Left renal cortex interstitium (tissue), 4 donors: ENCODE results near the gene PLCD3. TPM values are rescaled to one million over a fixed set of nuclear protein-coding genes. Genes with fewer than 3 reads are reported as not detected.

Experiments
- DNase-seq, 4 donors: peaks; one replicate each; pipeline ENCODE4 v3.0.0-alpha.2; 2013; ENCODE audit warnings: low read depth in 4 of 4, low spot score in 2 of 4, missing footprints in 1 of 4
- polyA plus RNA-seq, 4 donors: library from polyadenylated mRNA; unstranded; fragments of 120-200 nt; gene quantifications; one replicate each; pipeline ENCODE4 v1.2.1, GENCODE V29; 2013; ENCODE audit not compliant: insufficient read length in 4 of 4

Gene PLCD3
- polyA plus RNA-seq, 4 donors, result 21.1 to 38.0 (median 30.0) TPM

DNA sequence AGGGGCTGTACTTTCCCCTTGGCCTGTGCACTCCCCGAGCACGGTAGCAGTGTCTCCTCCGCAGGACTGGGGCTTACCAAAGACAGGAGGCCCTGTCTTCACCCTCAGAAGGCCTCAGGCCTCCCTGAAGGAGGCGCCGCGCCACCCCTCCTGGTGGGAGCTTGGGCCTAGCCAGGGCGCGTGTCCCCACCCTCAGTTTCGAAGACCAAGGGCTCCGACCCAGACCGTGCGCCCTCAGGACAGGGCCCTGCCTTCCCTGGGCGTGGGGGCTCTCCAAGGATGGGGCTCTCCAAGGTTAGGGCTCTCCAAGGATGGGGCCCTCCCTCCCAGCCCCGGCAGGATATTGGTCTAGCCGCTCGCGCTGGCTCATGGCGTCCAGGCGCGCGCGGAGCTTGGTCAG lies 11.8 kb downstream of the PLCD3 start:
- no peak for DNase-seq

DNA sequence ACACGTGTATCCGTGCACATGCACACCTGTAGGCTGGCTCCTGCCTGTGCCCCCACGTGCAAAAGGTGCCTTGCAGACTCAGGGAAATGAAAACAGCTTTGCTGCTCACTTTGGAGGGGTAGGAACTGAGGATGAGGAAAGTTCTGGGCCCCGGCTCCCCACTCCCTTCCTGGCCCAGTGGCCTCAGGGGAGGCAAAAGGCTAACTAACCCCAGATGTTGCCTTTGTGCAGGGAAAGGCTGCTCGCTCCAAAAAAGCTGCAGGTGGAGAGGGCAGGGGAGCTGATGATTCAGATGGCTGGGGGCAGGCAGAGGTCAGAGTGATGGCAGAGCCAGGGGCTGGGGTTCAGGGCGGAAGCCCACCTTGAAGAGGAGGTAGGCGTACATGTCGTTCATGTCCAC lies 12.4 kb downstream of the PLCD3 start:
- DNase-seq, result no peak

DNA sequence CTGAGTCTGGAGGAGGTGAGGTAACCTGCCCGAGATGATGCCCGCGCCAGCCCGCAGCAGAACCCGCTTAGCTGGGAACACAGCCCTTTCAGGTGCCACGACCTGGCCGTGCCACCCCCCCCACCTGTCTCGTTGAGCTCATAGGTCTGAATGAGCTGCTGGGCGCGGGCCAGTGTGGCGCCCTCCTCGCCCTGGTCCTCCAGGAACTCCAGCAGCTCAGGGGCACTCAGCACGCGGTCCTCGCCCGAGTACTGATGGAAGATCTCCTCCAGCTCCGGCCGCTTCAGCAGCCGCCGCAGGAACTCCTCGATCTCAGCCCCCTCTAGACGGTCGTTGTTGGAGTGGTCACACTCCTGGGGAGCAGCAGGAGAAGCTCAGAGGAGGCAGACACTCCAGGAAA lies 13.6 kb downstream of the PLCD3 start:
- no peak for DNase-seq

DNA sequence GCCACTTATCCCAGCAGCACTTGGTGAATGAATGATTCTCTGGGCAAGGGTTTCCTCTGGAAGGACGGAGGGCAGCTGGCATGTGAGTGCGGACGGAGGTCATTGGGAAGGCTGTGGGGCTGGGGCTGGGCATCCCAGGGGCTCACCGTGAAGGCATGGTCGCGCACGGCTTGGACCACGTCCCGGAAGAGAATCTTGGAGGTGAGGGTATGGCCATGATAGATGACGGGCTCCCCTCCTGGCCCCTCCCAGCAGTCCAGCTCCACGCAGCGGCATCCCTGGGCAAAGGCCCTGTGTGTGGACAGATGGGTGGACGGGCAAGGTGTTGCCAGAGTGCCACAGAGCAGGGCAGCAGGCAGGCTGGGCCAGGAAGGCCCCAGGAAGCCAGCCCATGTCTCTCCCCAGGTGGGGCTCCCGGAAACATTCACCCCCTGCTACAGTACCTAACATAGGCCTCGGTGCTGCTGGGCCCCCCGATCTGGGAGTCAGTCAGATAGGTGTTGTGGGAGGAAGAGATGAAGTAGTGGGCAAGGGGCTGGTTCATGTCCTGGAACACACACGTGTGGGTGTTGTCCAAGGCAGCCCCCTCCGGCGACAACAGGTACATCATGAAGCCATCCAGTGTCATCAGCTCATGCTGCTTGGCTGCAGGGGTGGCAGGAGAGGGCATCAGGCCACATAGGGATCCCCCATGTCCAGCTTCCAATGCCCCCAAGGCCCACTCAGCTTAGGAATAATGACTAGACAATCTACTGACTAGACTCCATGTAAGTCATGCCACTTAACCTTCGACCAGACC lies 14.3 kb downstream of the PLCD3 start:
- DNase-seq, result no peak

DNA sequence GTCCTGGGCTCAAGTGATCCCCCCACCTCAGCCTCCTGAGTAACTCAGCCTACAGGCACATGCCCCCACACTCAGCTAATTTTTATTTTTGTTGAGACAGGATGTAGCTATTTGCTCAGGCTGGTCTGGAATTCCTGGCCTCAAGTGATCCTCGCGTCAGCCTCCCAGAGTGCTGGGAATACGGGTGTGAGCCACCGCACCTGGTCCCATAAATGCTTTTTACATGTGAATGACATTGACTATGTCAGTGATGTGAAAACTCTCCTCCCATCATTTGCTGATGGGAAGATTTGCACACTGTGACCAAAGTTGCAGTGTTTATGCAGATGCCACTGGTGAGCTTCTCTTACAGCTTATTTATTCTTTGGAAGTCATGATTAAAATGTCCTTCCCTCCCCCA lies 15.0 kb downstream of the PLCD3 start:
- no peak for DNase-seq

DNA sequence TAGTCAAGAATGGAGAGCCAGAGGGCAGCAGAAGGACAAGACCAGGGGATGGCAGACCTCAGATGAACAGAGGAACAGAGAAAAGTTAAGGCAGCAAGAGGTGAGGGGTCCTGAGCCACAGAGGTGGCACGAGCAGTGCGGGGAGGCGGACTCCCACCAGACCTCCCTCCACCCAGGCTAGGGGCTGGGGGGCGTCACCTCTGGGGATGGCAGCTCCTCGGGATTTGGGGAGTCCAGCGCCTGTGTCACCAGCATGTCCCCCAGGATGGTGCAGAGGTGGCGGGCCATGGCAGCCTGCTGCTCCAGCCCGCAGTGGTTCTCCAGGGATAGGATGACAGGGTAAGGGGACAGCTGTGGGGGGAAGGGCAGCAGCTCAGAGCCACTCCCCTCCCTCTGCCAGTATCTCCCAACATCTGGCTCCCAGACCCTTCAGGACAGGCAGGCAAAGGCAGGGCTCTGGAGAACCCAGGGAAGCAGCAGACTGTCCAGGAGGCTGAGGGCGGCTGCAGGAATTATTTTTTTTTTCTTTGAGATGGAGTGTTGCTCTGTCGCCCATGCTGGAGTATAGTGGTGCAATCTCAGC lies 15.8 kb downstream of the PLCD3 start:
- no peak for DNase-seq

DNA sequence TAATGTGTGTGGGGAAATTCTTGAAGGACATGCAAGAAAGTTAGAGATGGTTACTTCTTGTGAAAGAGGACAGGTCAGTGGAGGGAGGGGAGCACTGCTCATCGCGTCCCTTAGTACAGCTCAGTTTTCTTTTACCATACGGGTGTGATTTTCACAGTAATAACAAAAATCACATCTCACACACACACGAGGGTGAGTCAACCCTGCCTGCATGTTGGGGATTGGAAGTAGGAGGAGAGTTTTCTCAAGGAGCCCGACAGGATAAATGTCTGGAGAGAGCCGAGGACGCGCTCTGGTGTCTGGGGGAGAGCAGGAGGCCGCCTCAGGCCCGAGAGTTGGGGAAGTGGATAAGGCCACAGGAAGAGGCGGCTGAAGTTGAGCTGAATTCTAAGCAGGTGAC lies 16.4 kb downstream of the PLCD3 start:
- DNase-seq, result no peak

DNA sequence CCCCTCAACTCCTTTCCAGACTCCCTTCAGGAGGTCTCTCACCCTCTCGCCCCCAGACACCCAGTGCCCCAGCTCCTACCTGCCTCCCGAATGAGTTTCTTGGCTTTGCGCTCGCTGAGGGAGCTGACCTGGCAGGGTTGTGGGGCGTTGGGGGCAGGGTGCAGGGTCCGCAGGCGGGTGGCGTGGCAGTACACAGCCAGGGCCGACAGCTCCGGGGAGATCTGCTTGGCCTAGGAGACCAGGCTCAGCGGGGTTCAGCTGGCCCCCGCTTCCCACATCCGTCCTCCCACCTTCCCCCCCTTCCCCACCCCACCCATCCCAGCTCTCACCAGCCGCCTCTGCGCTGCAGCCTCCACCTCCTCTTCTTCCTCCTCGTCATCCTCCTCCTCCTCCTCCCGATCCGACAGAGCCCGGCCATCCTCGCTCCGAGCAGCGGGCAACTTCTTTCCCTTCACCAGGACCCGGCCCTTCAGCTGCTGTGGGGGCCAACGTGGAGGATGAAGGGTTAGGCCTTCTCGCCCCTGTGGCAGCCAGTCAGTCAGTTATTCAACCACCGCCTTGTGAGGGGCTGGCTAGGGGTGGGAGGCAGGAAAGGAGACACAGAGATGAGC lies 17.2 kb downstream of the PLCD3 start:
- DNase-seq, result no peak

DNA sequence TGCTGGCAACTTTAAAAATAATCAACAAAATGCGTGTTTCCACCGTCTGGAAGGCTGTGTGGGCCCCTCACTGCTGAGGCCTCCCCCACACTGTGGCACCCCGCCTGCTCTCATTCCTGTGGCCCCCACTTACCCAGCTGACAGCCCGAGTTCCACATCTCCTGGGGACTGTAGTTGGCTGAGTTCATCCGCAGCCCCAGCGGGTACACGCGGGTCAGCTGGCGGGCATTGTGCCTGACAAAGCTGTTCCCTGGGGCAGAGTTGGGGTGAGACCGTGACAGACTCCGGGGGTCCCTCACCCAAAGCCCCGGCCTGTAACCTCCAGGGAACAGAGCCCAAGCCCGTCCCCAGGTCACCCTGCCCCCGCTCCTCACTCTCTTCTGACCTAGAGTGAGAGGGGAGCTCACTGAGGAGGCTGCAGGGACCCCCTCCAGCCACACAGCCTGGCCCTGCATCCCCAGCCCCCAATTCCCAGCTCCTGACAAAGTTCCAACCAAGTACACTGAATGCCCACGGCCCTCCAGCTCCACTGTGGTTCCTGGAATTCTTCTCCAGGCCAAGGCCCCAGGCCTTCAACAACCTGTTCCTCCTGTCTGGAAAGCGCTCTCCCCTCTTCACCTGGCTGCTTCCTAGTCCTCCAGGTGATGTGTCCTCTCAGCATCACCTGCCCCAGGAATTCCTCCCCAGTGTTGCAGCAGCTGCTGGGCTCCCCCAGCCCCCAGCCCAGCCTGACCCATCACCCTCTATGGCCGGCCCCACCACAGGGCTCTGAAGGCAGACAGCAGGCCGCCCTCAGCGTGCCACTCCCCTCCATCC lies 18.0 kb downstream of the PLCD3 start:
- DNase-seq, result no peak

DNA sequence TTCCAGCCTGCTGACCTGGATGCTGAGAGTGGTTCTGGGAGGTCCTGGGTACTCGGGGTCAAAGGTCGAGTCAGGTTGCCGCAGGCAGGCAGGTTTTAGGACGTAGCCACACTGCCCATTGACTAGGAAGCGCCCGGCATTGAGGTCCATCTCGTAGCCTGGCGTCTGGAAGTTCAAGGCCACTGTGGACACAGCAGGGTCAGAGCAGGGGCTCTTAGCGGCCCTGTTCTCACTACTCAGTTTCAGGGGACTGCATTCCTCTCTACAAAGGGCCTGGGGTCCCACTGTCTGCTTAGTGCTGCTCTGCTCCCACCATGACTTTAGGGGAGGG lies 18.9 kb downstream of the PLCD3 start:
- DNase-seq, result no peak

DNA sequence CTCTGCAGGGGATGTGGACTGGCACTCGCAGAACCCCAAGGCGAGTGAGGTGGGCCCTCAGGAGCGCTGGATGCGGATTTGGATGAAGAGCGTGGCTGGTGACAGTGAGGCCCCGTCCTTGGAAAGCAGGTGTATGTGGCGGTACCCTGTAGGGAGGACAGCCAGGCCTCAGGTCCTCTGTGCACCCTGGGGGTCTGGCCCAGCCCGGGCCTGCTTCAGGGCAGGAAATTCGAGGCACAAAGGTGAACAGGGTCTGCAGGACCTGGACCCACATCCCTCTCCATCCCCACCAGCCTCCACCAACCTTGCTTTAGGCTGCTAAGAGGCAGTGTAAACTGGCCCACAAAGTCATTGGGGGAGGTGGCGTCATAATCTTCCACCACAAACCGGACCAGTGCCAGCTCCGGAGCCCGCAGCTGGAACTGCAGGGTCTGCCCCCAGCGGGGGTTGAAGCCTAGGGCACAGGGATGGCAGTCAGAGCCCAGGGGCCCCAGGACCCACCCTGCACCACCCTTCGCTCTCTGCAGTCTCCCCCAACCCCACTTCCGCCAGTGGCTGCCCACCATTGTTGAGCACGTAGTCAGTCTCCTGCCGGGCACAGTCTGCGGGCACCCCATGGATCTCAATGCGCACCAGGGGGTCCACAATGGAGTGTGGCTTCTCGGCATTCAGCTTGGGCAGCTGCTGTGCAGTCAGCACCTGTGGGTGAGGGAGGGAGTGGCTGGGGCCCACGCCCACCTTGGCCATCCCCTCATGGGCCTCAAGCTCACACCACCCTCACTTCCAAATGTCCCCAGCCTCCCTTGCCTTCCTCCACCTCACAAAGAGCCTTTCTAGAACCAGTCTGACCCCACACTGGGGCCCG lies 19.5 kb downstream of the PLCD3 start:
- DNase-seq, result no peak

DNA sequence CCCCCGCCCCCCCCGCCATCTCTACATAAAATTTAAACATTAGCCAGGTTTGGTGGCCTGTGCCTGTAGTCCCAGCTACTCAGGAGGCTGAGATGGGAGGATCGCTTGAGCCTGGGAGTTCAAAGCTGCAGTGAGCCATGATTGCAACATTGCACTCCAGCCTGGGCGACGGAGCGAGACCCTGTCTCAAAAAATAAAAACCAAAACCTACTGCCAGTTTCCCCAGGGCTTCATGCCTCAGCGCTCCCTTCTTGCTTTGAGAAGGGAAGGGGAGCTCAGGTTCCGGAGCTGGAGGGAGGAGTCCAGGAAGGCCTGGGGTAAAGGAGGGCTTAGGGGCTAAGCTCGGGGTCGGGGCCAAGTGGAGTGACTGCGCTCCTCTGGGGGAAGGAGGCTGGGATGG lies 20.5 kb downstream of the PLCD3 start:
- DNase-seq, result no peak

DNA sequence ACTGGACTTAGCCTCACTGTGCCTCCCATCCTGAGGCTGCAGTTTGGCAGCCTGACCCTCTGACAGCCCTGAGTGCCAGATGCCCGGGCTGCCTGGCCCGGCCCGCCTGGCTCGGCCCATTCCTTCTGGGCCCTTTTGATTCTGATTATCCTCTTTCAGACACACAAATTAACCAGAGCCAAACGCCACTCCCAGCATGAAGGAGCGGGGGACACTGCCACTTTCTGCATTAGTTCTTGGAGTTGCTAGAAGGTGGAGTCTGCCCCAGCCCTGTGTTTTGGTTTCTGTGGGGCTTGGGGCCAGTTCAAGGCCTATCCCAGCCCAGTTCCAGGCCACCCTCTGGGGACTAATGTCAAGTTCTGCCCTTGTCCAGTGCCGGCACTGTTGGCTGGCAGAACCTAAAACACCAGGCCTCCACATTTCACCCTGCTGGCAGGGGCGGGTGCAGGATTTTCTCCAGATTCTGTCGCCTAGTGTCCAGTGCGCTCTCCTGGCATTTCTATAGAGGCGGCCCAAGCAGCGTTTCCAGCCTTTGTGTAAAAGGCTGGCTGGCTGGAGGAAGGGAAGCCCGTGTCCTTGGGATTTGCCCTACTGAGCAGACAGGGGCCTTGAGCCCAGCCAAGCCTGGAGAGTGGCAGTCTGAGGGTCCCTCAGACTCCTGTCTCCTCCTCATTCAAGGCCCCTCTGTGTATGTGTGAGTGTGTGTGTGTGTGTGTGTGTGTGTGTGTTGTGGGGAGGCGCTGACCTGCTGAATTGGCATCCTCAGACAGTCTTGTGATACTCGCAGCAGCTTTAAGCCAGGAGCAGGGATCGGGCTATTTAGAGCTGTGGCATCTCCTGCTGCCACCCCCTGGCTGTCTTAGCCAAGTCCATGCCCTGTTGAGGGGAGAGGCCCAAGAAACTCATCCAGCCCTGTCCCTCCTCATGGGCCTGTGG lies 21.4 kb downstream of the PLCD3 start:
- DNase-seq, result no peak

DNA sequence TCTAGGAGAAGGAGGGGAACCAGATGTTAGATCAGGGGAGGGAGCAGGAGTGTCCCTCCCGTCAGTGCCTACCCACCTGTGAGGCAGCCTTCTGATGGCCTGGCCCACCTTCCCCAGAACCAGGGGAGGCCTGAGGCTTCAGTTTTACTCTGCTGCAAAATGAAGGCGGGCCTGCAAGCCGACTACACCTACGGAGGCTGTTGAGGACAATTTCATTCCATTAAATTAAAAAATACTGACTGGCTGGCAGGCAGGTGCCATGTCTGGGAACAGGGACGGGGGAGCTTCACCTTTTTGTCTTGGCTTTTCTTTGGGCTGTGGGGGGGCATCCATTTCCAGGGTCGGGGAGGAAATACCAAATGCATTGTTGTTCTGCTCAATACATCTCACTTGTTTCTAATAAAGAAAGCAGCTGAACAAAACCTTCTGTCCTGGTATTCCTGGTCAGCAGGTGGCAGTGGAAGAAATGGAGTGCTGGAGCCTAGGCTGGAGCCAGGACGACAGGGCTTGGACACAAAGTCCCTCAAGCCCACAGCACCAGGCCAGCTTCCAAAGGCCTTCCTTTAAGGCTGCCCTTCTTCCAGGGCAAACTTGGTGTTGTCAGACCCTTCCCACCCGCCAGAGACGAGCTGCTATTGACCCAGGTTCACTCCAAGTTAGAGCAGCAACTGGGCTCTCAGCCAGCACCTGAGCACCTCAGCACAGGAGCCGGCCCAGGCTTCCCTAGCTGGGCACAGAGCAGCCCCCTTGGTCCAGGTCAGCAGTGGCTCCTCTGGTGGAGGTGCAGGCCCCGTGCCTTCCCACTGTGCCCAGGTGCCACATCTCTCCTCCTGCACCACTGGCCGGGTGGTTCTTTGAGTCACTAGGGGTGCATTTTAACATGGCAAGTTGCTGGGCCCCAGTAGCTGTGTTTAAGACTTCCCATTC lies 23.5 kb downstream of the PLCD3 start:
- no peak for DNase-seq

DNA sequence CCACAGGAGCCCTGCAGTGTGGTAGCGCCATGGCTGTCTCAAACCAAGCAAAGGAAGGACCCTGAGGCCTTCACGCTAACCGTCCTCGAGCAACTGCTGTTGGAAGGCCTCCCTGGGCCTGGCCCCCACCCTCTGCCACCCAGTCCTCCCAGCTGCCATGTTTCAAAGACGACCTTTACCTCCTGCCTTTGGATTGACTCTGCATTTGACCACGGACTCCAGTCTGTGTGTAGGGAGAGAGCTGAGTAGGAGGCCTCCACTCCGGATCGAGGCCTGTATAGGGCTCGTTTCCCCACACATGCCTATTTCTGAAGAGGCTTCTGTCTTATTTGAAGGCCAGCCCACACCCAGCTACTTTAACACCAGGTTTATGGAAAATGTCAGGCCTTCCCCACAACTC lies 24.3 kb downstream of the PLCD3 start:
- no peak for DNase-seq

DNA sequence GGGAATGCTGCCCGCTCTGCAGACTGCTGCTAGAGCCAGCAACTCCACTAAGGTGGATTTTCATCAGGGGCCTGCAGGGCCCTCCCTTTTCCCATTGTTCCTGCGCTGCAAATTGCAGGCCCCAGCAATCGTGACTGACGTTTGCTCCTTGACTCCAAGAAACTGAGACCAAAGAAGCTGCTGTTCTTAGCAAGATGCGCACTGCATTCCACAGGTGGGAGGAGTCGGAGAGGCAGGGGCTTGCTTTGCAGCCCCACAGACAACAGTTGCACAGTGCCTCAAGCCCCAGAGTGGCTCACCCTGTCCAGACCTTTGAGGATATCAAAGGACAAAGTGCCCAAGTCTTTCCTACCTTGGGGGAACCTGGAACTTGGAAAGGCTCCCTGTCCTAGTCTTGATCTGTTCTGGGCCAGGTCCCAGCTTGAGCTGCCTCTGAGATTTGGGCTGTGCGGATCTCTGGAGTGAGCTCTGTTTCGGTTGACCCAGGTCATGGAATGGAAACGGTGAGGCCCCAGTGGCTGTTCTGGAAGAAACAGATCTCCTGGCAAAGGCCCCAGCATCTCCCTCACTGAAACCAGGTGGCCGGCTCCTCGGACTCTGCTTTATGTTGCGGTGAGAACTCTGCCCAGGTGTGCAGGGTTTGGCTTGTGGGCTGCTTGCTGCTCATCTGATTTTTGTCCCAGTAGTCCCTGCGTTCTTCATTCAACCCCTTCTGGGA lies 24.9 kb downstream of the PLCD3 start:
- no peak for DNase-seq

DNA sequence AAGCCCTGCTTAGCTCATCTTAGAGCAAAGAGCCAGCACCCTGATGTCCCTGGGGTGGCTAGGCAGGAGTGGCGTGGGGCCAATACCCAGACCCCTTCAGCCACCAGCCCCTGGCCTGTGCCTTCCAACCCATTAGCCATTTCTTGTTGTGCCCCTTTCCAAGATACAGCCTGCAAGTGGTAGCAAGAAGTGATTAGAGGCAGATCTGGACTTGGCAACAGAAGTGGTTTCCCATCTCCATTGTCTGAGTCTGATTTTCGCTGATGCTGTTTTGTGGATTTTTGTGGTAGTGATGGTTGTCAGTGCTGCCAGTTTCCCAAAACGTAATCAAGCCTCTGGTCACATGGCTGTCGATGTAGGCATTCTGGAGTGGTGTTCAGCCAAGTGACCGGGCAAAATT lies 25.7 kb downstream of the PLCD3 start:
- DNase-seq, result no peak

DNA sequence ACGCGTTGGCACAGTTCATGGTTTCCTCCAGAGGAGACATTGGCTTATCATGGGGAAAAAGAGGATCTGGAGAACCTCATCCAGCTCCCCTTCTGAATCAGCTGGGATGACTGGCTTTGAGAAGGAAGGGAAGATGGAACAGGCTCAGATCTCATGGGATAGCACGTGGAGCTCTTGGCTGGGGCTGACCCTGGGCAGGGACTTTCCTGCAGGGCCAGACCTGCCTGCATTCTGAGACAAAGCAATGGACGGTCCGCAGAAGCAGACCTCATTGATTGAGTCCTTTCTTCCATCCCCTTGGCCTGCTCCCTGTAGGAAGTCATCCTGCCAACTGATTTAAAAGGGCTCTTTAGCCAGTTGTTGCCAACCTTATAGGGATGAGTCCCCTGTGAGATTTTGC lies 26.2 kb downstream of the PLCD3 start:
- DNase-seq, result no peak
